Activated naive CD4-positive, alpha-beta T cell treated with anti-CD3 and anti-CD28 coated beads, Interleukin-2, amount 50 U/mL, for 72 hours (primary cell): Measurements from ENCODE around the gene RGMB. TPM values are rescaled to one million over a fixed set of nuclear protein-coding genes. Genes with fewer than 3 reads are reported as not detected.
A peak's percentile ranks its signal among the peaks of the same experiment; 100 is the strongest.
"Not testable (repeated sequence)": the region's sequence is repeated elsewhere in the genome, so short reads cannot be mapped to it uniquely, and the experiment has no call there.

Experiments used
- ATAC-seq, 2 donors: fragments of 150-1000 bp; cut with Tn5 transposase; 2 replicates each; pipeline ENCODE4 v1.10.0; 2021; ENCODE audit warnings: mild to moderate bottlenecking in 2 of 2, moderate library complexity in 2 of 2
- DNase-seq, 2 donors: peaks; one replicate each; pipeline ENCODE4 v3.0.0; 2021 to 2022; ENCODE audit warnings: low spot score in 2 of 2
- H3K27ac Mint-ChIP-seq, 2 donors: one replicate each; pipeline ENCODE4 v1.8.0; 2022; ENCODE audit warnings: mild to moderate bottlenecking in 2 of 2, mixed read lengths in 2 of 2
- H3K36me3 Mint-ChIP-seq, 2 donors: one replicate each; pipeline ENCODE4 v1.8.0; 2022; ENCODE audit warnings: mixed read lengths in 2 of 2
- H3K9me3 Mint-ChIP-seq, 2 donors: one replicate each; pipeline ENCODE4 v1.8.0; 2022; ENCODE audit warnings: mixed read lengths in 2 of 2
- total RNA-seq, 2 donors: library from RNA; stranded (reverse); gene quantifications; one replicate each; pipeline ENCODE4 v1.2.3, GENCODE V29; 2022

RGMB gene, protein sequence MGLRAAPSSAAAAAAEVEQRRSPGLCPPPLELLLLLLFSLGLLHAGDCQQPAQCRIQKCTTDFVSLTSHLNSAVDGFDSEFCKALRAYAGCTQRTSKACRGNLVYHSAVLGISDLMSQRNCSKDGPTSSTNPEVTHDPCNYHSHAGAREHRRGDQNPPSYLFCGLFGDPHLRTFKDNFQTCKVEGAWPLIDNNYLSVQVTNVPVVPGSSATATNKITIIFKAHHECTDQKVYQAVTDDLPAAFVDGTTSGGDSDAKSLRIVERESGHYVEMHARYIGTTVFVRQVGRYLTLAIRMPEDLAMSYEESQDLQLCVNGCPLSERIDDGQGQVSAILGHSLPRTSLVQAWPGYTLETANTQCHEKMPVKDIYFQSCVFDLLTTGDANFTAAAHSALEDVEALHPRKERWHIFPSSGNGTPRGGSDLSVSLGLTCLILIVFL
- 1 to 10 TPM; 2.9 to 3.7 TPM for total RNA-seq

DNA sequence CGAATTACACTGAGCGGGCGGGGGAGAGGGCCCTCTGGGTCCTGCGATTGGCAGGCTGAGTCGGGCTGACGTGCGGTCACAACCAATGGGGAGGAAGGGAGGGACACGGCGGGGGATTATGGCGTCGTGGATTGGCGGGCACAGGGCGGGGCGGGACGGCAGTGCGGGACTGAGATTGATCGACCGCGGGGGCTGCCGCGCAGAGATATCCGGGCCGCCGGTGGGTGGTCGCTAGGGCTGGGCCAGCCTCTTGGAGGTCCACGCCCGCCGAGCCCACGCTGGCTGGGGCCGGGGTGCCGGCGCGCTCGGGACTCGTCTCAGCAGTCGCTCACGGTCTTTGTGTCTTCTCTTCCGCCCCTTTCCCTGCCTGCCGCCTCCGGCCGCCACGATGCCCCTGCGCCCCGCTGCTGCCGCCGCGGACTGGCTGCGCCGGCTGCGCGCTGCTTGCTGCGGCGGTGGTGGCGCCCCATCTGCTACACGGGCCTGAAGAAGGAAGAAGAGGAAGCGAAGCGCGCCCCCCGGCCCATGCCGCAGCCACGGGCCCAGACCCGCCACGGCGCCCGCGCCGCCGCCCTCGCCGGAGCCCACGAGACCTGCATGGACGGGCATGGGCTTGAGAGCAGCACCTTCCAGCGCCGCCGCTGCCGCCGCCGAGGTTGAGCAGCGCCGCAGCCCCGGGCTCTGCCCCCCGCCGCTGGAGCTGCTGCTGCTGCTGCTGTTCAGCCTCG is at the start of gene RGMB:
Gene RGMB (plus strand): TSS at position 200 of the 728 bp plus-strand sequence. CDS start 408 bp downstream, at position 608.
- ATAC-seq (peak; percentile 90 to 92), DNase-seq (peak; percentile 85 to 89)
- peak within 1 kb of the TSS; percentile 81 to 84 for H3K27ac Mint-ChIP-seq
- no peaks in the 10 kb centered on the region for H3K9me3 Mint-ChIP-seq
- peaks cover 0 to 11% of the 10 kb centered on the region in 2 donors for H3K36me3 Mint-ChIP-seq

DNA sequence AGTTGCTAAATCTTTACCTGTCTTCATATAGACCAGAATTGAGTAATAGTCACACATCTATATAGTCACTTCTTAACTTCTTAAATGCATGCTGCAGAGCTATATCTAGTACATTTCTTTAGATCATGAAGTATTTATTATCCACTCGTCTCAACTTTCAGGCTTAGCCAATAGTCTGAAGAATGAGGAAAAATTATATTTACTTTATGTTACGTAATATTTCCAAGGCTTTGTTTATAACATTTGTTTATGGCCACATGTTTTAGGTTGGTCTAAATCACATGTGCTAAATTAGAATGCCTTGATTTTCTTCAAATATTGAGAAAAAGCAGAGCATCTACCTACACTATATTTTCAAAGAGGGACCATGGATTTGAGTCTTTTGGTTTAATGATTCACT is 47.2 kb upstream of the RGMB start:
- Mint-ChIP-seq H3K9me3 (no peaks in the 10 kb centered on the region), H3K36me3 (no peaks in the 10 kb centered on the region), H3K27ac (no peak overlapping the region)
- ATAC-seq (no peak), DNase-seq (no peak)

DNA sequence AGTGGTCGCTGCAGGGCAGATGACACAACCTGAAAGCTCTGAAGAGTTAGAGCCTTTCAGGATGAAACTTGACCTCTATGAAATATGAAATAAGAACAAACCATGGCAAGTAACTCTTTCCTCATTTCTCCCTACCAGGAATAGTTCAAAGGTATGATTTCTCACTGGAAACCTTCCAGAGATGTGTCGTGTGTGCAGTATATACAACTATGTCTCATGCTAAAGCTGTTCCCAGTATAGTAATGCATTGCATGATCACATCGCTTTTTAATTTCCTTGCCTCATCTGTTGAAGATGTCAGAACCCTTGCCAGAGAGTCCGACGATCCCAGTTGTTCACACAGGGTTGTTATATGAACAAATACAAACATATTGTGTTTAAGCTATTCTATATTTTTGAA is 45.8 kb upstream of the RGMB start:
- no peaks in the 10 kb centered on the region for H3K36me3 Mint-ChIP-seq
- no peaks in the 10 kb centered on the region for H3K9me3 Mint-ChIP-seq
- ATAC-seq (no peak), DNase-seq (no peak)
- H3K27ac Mint-ChIP-seq = no peak overlapping the region

DNA sequence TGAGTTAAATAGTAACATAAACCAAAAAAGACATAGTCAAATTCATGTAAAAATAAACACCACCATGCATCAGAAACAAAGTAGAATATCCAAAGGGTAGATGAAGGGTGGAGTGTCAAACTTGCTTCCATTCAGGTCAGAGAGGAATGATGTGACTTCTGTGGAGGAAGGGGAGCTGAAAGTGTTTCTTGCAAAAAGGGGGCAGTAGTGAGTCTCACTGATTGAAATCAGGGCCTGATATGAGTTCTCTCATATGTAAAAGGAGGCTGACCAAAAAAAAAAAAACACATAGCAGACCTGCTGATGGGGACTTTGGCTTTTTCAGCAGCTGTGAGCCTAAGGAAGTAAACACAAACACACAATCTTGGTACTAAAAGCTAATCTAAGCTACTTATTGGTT is 38.8 kb upstream of the RGMB start:
- ATAC-seq (no peak), DNase-seq (no peak)
- H3K27ac Mint-ChIP-seq = no peak overlapping the region
- H3K9me3 Mint-ChIP-seq = peaks cover 4 to 5% of the 10 kb centered on the region in 2 donors
- peaks cover 0 to 15% of the 10 kb centered on the region in 2 donors for H3K36me3 Mint-ChIP-seq

DNA sequence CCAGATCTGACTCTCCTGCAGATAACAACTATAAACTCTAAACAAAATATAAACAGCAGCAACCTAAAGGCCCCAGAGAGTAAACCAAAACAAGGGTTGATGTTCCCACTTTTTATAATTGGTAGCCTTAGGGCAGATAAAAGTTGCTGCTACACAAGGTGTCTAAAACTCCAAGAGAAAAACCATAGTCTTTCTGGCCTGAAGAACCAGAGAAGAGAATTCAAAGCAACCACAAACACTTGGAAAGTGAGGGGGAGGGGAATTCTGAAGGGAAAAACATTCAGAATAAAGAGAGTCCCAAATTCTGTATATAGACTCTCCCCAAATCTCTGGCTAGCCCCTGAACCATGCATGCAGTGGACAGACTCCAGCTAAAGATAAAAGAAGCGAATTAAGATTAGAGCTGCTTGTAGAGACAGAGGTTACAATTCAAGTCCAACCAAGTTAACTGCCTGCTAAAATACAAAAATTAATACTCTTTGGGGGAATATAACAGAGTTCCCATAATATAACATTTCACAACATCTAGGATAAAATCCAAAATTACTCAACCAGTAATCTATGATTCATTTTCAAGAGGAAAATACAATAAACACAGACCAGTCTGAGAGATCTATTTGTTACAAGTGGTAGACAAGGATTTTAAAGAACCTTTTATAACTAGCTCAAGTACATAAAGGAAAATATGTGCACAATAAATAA is 37.5 kb upstream of the RGMB start:
- DNase-seq (no peak), ATAC-seq (no peak)
- Mint-ChIP-seq H3K36me3 (peaks cover 0 to 15% of the 10 kb centered on the region in 2 donors), H3K27ac (no peak overlapping the region), H3K9me3 (peaks cover 4 to 5% of the 10 kb centered on the region in 2 donors)

DNA sequence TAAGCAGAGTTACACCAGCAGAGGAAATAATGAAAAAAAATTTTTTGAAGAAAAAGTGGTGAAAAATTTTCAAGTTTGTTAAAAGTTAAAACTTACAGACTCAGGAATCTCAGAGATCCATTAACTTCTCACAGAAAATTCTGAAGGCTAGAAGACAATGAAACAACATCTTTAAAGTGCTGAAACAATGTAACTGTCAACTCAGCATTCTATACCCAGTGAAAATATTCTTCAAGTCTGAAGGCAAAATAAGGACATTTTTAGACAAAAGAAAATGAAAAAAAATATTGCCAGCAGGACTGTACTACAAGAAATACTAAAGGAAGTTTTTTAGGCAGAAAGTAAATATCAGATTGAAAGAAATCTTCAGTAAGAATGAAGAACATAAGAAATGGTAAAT is 36.7 kb upstream of the RGMB start:
- H3K36me3 Mint-ChIP-seq = peaks cover 0 to 15% of the 10 kb centered on the region in 2 donors
- peaks cover 4 to 5% of the 10 kb centered on the region in 2 donors for H3K9me3 Mint-ChIP-seq
- ATAC-seq = no peak
- no peak for DNase-seq
- H3K27ac Mint-ChIP-seq = no peak overlapping the region

DNA sequence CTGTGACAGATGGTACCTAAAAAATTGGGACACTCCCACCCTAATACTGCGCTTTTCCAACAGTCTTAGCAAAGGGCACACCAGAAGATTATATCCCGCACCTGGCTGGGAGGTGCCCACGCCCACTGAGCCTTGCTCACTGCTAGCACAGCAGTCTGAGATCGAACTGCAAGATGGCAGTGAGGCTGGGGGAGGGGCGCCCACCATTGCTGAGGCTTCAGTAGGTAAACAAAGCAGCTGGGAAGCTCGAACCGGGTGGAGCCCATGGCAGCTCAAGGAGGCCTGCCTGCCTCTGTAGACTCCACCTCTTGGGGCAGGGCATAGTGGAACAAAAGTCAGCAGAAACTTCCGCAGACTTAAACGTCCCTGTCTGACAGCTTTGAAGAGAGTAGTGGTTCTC is 36.0 kb upstream of the RGMB start:
- DNase-seq, H3K27ac Mint-ChIP-seq, ATAC-seq, H3K9me3 Mint-ChIP-seq: not testable (repeated sequence)
- peaks cover 0 to 15% of the 10 kb centered on the region in 2 donors for H3K36me3 Mint-ChIP-seq

DNA sequence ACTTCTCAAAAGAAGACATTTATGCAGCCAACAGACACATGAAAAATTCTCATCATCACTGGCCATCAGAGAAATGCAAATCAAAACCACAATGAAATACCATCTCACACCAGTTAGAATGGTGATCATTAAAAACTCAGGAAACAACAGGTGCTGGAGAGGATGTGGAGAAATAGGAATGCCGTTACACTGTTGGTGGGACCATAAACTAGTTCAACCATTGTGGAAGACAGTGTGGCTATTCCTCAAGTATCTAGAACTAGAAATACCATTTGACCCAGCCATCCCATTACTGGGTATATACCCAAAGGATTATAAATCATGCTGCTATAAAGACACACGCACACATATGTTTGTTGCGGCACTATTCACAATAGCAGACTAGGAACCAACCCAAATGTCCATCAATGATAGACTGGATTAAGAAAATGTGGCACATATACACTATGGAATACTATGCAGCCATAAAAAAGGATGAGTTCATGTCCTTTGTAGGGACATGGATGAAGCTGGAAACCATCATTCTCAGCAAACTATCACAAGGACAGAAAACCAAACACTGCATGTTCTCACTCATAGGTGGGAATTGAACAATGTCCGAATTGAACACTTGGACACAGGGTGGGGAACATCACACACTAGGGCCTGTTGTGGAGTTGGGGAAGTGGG is 34.8 kb upstream of the RGMB start:
- DNase-seq, H3K27ac Mint-ChIP-seq, H3K9me3 Mint-ChIP-seq, ATAC-seq: not testable (repeated sequence)
- H3K36me3 Mint-ChIP-seq = peaks cover 0 to 15% of the 10 kb centered on the region in 2 donors

DNA sequence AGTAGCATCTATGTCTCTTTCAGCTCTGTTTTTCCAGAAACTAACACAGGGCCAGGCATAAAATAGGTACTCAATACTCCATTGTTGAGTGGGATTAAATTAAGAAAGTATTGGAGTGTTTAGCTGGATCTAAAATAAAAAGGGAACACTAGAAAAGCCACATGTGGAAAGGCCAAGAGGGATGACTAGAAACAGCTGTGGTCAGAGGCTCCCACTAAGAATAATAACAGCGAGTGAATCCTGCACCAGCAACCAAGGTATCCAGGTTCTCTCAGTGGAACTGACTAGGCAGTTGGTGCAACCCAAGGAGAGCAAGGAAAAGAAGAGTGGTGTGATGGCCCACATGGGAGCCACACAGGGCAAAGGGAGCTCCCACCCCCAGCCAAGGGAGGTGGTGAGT is 31.5 kb upstream of the RGMB start:
- Mint-ChIP-seq H3K36me3 (peaks cover 0 to 8% of the 10 kb centered on the region in 2 donors), H3K27ac (no peak overlapping the region), H3K9me3 (no peaks in the 10 kb centered on the region)
- DNase-seq = no peak
- no peak for ATAC-seq

DNA sequence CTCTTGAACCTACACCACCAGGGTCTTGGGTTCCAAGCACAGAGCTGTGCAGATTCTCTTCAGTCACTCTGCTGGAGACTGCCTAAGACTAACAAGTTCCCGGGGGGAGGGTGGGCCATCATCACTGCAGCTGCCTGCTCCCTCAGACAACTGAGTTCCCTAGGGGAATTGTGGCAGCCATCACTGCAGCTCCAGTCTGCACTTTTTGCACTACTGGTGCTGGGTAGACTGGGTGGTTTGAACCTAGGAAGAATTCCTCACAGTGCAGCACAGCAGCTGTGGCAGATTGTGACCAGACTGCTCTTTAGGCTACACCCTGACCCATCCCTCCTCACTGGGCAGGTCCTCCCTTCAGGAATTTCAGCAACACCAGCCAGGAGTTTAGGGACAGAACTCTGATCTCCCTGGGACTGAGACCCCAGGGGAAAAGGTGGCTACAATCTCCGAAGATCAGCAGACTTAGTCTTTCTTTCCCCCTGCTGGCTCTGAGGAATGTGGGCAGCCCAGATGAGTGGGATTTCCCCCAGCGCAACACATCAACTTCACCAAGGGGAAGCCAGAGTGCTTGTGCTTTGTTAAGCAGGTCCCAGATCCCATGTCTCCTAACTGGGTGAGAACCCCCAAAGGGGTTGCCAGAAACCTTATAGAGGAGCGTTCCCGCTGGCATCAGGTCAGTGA is 30.9 kb upstream of the RGMB start:
- DNase-seq (no peak), ATAC-seq (no peak)
- Mint-ChIP-seq H3K36me3 (peaks cover 0 to 8% of the 10 kb centered on the region in 2 donors), H3K9me3 (no peaks in the 10 kb centered on the region), H3K27ac (peak overlapping the region in 1 of 2 donors; percentile 17)

DNA sequence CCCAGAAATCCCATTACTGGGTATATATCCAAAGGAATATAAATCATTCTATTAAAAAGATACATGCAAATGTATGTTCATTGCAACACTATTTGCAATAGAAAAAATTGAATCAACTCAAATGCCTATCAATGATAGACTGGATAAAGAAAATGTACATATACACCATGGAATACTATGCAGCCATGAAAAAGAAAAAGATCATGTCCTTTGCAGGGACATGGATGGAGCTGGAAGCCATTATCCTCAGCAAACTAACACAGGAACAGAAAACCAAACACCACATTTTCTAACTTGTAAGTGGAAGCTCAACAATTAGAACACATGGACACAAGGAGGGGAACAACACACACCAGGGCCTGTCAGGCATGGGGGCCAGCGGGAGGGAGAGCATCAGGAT is 25.2 kb upstream of the RGMB start:
- ATAC-seq, H3K9me3 Mint-ChIP-seq, H3K36me3 Mint-ChIP-seq, DNase-seq, H3K27ac Mint-ChIP-seq: not testable (repeated sequence)

DNA sequence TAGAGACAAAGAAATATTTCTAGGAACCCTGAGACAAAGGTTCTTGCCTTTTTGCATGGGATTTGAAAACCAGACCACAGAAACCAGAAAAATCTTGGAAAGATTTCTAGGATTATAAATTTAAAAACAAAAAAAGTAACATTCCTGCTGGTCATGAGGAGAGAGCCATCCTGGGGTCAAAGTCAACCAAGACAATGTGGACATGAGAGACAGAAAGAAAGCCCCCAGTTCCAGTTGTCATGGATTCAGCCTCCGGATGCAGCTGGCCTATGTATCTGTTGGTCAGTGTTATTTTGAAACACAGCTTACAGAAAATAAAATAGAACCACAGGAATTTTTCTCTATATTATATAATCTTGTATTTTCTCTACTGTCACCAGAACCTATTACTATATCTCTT is 24.4 kb upstream of the RGMB start:
- peaks cover 0 to 3% of the 10 kb centered on the region in 2 donors for H3K9me3 Mint-ChIP-seq
- H3K36me3 Mint-ChIP-seq = no peaks in the 10 kb centered on the region
- ATAC-seq (no peak), DNase-seq (no peak)
- H3K27ac Mint-ChIP-seq = no peak overlapping the region

DNA sequence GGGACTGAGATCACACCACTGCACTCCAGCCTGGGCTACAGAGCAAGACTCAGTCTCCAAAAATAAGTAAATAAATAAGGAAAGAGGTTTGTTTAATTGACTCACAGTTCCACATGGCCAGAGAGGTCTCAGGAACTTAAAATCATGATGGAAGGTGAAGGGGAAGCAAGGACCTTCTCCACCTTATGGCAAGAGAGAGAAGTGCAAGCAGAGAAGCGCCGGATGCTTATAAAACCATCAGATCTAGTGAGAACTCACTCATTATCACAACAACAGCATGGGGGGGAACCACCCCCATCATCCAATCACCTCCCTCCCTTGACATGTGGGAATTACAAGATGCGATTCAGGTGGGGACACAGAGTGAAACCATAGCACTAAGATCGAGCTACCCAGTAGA is 22.8 kb upstream of the RGMB start:
- DNase-seq = no peak
- Mint-ChIP-seq H3K9me3 (peaks cover 0 to 3% of the 10 kb centered on the region in 2 donors), H3K36me3 (no peaks in the 10 kb centered on the region), H3K27ac (no peak overlapping the region)
- peak in 1 of 2 donors; percentile 37 for ATAC-seq

DNA sequence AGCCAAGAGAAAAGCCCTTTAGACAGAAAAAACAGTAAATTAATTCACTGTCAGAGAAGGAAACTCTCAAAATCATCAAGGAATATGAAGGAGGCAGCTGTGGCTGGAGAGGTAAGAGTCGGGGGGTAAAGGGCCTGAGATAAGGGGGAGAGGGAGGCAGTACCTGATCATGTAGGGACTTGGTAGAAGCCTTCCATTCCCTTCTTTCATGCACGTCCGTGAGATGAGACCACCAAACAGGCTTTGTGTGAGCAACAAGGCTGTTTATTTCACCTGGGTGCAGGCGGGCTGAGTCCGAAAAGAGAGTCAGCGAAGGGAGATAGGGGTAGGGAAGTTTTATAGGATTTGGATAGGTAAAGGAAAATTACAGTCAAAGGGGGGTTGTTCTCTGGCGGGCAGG is 21.1 kb upstream of the RGMB start:
- not testable (repeated sequence) for H3K27ac Mint-ChIP-seq, H3K9me3 Mint-ChIP-seq, H3K36me3 Mint-ChIP-seq, DNase-seq, ATAC-seq

DNA sequence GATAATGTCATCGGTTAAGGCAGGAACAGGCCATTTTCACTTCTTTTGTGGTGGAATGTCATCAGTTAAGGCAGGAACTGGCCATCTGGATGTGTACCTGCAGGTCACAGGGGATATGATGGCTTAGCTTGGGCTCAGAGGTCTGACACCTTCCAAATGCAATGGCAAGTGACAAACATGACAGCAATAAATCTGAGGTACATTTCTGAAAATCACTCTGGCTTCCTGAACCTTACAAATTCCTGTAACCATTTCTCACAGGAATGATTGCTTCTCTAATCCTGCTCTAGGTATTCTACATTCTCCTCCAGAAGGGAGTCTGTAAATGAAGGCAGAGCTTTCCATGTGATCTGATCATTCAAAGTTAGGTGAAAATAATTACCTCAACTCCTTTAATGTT is 20.7 kb upstream of the RGMB start:
- not testable (repeated sequence) for ATAC-seq, H3K27ac Mint-ChIP-seq, H3K9me3 Mint-ChIP-seq, DNase-seq, H3K36me3 Mint-ChIP-seq

DNA sequence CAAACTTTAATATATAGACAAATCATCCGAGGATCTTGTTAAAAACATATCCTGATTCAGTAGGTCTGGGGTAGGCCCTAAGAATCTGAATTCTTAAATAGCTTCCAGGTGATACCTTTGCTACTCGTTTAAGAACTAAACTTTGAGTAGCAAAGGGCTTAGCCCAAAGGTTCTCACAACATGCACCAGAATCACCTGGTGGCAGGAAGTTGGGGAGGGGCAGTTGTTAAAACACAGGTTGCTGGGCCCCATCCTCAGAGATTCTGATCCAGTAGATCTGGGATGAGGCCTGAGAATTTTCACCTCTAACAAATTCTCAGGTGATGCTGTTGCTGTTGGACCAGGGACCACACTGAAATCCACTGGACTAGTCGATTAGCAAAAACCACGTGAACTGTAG is 20.0 kb upstream of the RGMB start:
- no peaks in the 10 kb centered on the region for H3K36me3 Mint-ChIP-seq
- ATAC-seq (no peak), DNase-seq (no peak)
- peaks cover 0 to 4% of the 10 kb centered on the region in 2 donors for H3K9me3 Mint-ChIP-seq
- no peak overlapping the region for H3K27ac Mint-ChIP-seq
